KBM-7 (cell line): ENCODE data around the gene ZBTB14.

ENCODE experiments used
- DNase-seq: peaks from one replicate; pipeline ENCODE4 v3.0.0-alpha.2; 2015
- in situ Hi-C: fragments of 300-500 bp; cut with MboI; formaldehyde crosslinking; loops from 2 replicates; pipeline ENCODE4 v1.14.3; 2020; ENCODE audit warnings: low sequenced_read_pairs, low pct_unique_long_range_greater_than_20kb, mixed read lengths

The ZBTB14 gene

DNA sequence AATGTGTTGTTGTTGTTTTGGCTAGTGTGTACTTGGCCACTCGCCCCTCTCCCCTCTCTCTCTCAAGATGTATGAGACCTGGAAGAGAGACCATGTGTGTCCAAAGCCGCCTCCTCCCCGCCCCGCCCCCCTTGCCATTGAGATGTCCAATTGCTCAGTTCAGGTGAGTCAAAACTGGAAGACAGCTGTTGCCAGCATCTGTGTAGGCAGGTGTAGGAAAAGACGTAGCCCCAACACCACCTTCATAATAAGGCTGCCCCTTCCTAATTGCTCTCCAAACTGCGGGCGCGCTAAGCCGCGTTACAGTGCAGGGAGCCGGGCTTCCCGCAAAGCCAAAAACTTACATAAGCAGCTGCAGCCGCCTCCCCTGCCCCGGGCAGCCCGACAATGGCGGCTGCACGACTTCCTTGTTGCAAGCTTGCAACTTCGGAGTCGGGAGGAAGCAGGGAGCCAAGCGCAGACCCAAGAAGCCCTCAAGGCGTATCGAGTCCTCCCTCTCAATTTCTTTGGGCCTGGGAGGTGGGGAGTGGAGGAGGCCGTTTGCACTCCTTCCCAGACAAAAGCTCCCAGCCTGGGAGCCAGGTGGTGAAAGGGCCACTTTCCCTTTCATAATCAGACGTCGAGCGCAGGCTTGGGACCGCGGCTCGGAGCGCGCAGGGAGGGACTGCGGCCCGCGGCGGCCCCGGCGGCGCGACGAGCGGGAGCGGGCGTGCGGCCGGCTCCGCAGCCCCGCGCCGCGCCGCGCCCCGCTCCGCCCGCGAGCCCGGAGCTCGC is 882 bp downstream of the ZBTB14 start:
- in situ Hi-C loops = no loop called here
- DNase-seq = peak; percentile 75

DNA sequence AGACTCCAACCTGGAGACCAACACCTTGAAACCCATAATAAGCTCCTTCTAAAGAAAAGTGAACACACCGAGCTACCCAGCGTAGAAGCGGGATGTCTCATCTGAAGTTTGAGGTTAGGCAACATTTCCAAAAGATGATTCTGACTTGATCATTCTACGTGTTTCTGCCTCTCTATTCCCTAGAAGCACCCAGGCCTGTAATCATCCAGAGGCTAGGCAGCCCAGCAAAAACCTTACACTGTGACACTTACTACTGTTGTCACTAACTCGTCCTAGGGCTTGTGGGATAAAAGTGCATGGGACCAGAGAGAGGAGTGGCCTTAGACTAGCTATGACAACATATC is 1.4 kb downstream of the ZBTB14 start:
- DNase-seq = no peak

DNA sequence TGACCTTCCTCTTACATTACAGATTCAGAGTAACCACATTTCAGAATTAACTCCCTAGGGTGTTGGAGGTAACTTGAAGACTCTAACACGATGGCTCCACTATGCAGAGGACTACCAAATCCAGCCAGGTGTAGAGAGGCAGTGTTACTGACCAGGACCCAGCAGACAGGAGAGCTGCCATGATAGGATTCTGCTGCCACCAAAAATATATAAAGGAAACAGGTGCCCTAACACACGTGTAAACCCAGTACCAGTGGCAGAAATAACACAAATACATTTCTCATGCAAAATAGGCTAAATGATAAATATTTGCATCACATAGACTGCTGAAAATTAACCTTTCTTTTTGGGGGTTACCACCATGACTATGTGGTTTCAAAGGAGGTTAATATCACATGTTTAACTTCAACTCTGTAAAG is 7.0 kb downstream of the ZBTB14 start:
- DNase-seq = no peak
- in situ Hi-C loops = no loop called here

More for the DNA sequence above, 1.4 kb downstream of the ZBTB14 start:
- in situ Hi-C loops = no loop called here

DNA sequence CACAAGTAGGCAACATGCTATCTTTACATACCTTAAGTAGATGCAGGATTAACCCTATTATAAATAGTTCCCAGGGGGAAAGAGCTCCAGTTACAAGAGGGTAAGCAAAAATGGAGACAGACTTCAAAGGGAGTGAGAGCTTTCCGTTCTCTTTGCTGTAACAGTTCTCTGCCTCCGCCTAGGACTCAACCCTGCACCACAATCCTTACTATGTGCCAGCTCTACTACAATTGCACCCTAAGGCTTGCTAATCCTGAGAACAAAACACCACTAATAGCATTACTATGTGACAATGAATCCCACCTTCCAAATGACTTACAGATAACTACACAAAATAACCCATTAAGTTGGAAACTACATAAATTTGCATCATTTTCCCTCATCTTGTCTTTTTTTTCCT is 7.7 kb downstream of the ZBTB14 start:
- in situ Hi-C loops = no loop called here

GRCh38 chr18:5286525-5286924 is 9.0 kb downstream of the ZBTB14 start:
- DNase-seq = no peak
- in situ Hi-C loops = no loop called here

More for the DNA sequence above, 7.7 kb downstream of the ZBTB14 start:
- DNase-seq = no peak

DNA sequence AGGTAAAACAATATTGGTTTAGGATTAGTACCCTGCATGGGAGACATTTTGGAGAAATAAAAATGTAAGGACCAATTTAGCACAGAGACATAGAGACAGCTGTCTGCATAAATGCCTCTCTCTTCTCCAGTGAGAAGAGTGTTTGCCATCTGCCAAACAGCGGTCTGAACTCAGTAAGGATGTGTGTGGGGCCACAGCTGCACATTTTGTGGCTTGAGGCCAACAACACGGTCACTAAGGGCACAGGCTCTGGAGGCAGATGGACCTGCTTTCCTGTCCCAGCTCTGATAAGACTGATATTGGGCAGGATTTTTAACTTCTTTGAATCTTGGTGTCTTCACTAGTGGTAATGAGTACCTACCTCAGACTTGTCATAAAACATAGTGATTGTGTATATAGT is 10.2 kb downstream of the ZBTB14 start:
- in situ Hi-C loops = no loop called here

DNA sequence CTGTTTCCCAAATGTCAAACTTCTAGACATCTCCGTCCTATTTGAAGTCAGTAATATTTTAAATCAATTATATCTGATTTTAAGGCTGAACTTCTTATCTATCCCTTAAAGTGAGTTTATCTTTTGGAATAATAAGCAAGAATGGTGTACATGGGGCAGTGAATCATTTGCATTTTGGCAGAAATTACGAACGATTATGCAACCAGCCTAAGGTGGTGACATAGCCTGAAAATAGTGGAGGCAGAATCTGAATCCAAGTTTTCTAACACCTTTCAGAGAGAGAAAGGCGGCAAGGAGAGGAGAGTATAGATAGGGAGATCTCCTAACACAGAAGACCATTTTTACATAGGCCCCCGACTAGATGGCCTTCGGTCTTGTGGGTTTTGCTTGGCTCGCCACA is 10.7 kb downstream of the ZBTB14 start:
- in situ Hi-C loops = no loop called here
- no peak for DNase-seq

More for the DNA sequence above, 10.2 kb downstream of the ZBTB14 start:
- no peak for DNase-seq

GRCh38 chr18:5282770-5283169 is 12.8 kb downstream of the ZBTB14 start:
- DNase-seq = no peak
- in situ Hi-C loops = no loop called here

GRCh38 chr18:5276947-5277346 is 18.6 kb downstream of the ZBTB14 start:
- in situ Hi-C loops = no loop called here
- DNase-seq = no peak

DNA sequence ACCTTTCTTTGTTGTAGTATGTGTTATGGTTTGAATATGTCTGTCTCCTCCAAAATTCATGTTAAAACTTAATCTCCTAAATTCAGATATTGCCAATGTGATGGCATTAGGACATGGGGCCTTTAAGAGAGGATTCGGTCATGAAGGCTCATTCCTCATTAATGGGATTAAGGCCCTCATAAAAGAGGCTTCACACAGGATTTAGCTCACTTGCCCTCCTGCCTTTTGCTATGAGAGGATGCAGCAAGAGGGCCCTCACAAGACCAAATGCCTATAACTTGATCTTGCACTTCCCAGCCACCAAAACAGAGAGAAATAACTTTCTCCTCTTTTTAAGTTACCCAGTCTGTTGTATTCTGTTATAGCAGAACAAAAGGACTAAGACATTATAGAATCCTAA is 19.7 kb downstream of the ZBTB14 start:
- no peak for DNase-seq
- in situ Hi-C loops = no loop called here

- DNase-seq = no peak
- in situ Hi-C loops = no loop called here
Measured at GRCh38 chr18:5268874-5269273, 26.7 kb downstream of the ZBTB14 start.

GRCh38 chr18:5266721-5267120 is 28.8 kb downstream of the ZBTB14 start:
- no peak for DNase-seq
- in situ Hi-C loops = no loop called here

DNA sequence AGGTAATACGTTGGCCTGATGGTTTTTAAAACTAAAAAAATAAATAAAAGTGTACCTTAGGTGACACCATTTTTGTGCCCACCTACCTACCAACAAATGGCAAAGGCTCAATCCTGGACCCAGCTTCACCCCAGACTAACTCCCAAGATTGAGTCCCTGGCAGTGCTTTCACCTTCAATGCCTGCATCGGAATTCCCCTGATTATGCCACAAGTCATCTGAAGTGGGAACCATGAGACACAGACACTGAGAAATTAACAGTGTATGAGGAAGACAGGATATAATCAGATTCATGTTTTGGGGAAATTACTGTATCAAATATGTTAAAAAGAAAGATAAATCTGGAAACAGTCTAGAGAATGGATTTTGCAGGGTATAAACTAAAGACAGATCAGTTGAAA is 41.6 kb downstream of the ZBTB14 start:
- DNase-seq = no peak
- in situ Hi-C loops = no loop called here

DNA sequence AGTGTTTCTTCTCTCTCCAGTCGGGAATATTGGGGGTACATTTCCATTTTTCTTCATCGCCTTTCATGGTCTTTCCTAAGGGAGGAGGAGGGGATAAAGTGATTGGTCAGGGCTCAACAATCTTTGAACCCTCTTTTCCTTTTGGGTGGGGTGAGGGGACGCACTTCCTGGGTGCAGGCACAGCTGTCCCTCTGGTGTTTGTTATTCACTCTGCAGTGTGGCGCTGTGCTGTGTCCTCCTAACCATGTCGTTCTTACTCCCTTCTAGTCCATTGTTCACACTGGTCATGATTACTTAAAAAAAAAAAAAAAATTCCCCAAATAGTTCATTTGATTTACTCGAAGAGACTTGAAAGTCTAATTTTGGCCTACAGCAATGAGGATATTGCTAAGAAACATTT is 44.4 kb downstream of the ZBTB14 start:
- DNase-seq = no peak
- in situ Hi-C loops = no loop called here

GRCh38 chr18:5250603-5251002 is 44.9 kb downstream of the ZBTB14 start:
- DNase-seq = no peak
- in situ Hi-C loops = no loop called here

DNA sequence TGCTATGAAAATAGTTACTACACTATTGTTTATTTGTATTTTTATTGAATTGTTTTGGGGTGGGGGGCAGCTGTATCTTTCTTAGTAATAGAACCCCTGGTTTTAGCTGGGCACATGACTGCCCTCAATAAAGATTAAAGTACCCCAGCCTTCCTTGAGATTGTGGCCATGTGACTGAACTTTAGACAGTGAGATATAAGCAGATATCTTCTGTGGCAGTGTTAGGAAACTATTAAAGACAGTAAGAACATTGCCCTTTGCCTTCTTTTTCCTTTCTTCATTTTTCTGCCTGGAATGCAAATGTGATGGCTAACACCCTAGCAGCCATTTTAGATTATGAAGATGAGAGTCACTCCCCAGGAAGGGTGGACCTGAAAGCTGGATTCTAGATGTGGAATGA is 50.6 kb downstream of the ZBTB14 start:
- DNase-seq = no peak
- in situ Hi-C loops = no loop called here

GRCh38 chr18:5239447-5239846 is 56.1 kb downstream of the ZBTB14 start:
- in situ Hi-C loops = no loop called here

More at GRCh38 chr18:5239447-5239846, 56.1 kb downstream of the ZBTB14 start:
- DNase-seq = no peak
